HG03025 (cell line): Measurements from ENCODE around the gene PAX5.

Experiments used
- ATAC-seq: cut with Tn5 transposase; IDR thresholded peaks from one replicate; pipeline ENCODE4 v1.9.1; 2021; ENCODE audit warnings: mild to moderate bottlenecking, moderate library complexity; ENCODE audit not compliant: unreplicated experiment, low FRiP score

The PAX5 gene

GRCh38 chr9:36991516-36992134 lies 42.4 kb downstream of the PAX5 start:
- ATAC-seq, result no peak

GRCh38 chr9:36988848-36989247 lies 45.2 kb downstream of the PAX5 start:
- ATAC-seq, result no peak

GRCh38 chr9:36987891-36988290 lies 46.2 kb downstream of the PAX5 start:
- ATAC-seq, result no peak

- no peak for ATAC-seq
These were observed 46.7 kb downstream of the PAX5 start for GRCh38 chr9:36987409-36987808.

GRCh38 chr9:36986468-36987408 lies 47.3 kb downstream of the PAX5 start:
- ATAC-seq, result no peak

GRCh38 chr9:36985769-36986467 lies 48.1 kb downstream of the PAX5 start:
- no peak for ATAC-seq

GRCh38 chr9:36985061-36985768 lies 48.9 kb downstream of the PAX5 start:
- ATAC-seq, result no peak

- no peak for ATAC-seq
These were observed 53.7 kb downstream of the PAX5 start for GRCh38 chr9:36980148-36980974.

- ATAC-seq, result no peak
These were observed 57.6 kb downstream of the PAX5 start for GRCh38 chr9:36976371-36977030.

GRCh38 chr9:36974731-36975130 lies 59.3 kb downstream of the PAX5 start:
- ATAC-seq, result no peak

GRCh38 chr9:36971935-36972488 lies 62.1 kb downstream of the PAX5 start:
- ATAC-seq, result no peak

- no peak for ATAC-seq
These were observed 63.8 kb downstream of the PAX5 start for GRCh38 chr9:36970007-36970888.

- no peak for ATAC-seq
These were observed 64.8 kb downstream of the PAX5 start for GRCh38 chr9:36969216-36969771.

- ATAC-seq, result no peak
These were observed 65.4 kb downstream of the PAX5 start for GRCh38 chr9:36968574-36969215.

GRCh38 chr9:36967997-36968396 lies 66.1 kb downstream of the PAX5 start:
- no peak for ATAC-seq

- ATAC-seq, result no peak
These were observed 67.5 kb downstream of the PAX5 start for GRCh38 chr9:36966371-36967097.

- no peak for ATAC-seq
These were observed 69.3 kb downstream of the PAX5 start for GRCh38 chr9:36964791-36965190.
